GM19240 (cell line): Measurements from ENCODE around the gene CTRL.
A peak's percentile ranks its signal among the peaks of the same experiment; 100 is the strongest.
"Not testable (repeated sequence)": the region's sequence is repeated elsewhere in the genome, so short reads cannot be mapped to it uniquely, and the experiment has no call there.

Source experiments
- DNase-seq: peaks from one replicate; pipeline ENCODE4 v3.0.0; 2011; ENCODE audit warnings: low spot score; ENCODE audit not compliant: insufficient read length

Gene CTRL

DNA sequence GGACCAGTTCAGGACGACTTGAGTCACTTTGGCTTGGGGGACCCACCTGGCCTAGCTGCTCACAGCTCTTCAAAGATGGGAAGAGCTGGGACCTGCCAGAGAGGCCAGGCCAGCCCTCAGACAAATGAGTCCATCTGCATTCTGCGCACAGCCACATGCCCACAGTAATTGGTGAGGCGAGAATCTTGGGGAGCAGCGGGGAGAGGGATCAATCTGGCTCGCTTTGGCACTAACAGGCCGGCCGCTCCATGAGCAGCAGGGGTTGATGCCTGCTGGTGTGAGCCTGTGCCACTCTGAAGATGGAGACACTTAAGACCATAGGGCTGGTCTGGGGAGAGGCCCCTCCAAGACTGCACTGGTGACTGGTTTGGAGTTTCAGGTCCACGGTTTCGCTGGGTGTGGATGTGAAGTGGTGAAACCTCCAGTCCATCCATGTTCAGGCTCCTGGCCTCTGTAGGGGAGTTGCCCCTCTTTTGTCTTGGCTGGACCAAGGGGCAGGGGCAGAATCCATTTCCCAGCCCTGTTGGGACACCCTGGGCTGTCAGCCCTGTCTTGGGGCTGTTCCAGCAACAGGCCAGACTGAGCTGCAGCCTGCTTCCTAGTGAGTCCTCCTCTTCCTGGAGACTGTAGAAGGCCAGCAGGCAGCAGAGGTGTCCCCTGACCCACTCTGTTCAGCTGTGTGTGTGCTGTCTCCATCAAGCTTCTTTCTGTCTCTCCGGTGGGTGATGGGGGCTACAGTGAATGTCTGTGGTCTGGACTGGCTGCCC, 7.3 kb downstream of the CTRL start:
- no peak for DNase-seq

DNA sequence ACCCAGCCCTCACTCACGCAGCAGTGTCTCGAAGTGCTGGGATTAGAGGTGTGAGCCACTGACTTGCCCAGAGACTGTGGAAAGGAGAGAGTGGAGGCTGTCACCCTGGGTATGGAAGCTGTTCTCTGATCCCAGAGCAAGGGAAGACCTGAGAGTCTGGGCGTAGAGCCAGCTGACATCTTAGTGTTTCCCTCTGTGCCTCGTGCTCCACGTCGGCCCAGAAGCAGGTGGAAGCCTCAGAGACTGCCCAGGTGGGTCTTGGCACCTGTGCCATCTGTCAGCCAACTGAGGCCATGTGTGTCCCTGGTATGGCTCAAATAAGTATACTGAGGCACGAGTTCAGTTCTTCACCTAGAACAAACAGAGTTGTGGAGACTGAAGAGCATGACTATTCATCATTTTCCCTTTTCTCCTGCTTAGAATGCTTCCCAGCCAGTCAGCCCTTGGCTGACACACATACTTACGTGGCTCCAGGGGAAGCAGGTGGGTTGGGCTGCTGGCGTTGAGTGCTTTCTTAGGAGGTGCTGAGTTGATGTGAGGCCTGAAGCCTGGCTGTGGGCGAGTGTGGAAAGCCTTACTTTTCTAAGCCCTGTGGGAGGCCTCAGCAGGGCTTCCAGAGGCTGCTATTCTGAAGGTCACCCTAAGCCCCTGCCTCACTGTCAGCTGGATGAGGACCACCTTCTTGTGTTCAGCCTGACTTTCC, 8.1 kb downstream of the CTRL start:
- no peak for DNase-seq

DNA sequence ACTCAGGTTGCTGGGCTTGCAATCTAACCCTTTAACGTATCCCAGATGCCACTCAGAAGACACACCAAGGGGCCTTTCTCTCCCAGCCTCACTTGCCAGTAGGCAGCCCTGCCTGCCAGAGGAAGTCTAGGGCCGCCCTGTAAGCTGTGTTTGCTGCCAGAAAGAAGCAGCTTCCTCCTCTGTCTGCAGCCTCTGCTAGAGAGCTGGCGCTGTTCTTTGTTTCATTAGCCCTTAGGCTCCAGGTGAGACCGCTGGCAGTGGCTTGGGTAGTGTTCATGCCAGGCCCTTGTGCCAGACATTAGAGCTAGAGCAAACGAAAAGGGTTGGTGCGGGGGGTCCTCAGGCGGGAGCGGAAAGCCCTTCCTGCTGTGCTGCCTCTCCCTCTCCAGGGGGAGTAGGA, 8.9 kb downstream of the CTRL start:
- no peak for DNase-seq

DNA sequence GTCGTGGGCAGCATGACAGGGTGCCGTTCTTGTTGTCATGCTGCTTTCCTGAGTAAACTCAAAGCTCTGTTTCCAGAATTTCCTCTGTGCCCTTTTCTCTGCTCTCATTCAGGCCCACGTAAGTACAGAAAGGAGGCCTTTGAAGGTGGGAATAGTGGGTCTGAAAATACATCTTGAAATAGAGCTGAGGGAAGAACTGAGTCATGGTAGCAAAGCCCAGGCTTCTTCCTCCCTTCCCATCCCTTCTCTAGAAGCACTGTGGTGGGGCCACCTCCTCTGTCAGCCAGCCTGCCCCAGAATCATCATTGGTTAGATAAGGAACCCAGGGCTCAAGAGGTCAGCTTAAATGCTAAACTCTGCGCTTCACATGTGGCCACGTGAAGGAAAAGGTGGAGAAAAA, 9.4 kb downstream of the CTRL start:
- DNase-seq: no peak

DNA sequence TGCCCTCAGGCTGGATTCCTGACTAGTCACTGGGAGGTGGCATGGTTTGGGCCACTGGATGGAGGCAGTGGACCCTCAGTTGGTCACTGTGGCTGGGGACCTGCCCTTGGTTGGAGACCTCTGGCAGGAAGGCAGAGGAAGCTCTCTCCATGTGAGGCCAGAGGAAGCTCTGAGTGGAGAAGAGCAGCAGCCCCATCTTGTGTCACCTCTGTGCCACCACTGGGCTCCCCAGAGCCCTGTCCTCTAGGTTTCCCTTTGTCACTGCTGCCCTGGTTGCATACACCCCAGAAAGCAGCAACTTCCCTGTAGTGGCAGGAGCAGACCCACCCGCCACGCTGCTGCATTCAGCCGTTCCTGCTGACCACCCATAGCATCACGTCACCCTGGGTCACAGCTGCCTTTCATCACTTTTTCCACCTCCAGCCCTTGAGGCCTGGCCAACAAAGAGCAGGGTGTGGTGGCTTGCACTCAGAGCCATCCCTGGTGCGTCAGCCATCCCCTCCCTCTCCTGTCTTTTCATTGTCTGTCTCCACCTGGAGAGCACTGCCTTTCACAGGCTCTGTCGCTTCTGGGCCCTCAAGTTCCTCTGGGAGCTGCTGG, 11.9 kb downstream of the CTRL start:
- no peak for DNase-seq

DNA sequence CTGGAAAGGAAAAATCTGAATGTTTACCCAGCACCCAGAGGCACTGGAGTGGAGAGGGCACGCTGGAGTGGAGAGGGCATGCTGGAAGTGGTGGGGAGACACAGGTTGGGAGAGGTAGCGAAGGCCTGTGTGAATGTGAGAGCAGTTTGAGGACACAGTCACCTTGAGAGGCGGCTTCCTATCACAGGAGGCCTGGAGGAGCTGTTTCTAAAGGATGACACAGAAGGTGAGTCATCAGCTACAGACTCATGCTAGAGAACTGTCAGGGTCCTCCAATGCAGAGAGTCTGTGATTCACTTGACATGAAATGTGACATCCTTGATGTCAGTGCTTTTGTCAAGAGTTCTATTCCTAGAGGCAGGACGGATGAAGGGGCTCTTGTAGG, 13.8 kb downstream of the CTRL start:
- no peak for DNase-seq

DNA sequence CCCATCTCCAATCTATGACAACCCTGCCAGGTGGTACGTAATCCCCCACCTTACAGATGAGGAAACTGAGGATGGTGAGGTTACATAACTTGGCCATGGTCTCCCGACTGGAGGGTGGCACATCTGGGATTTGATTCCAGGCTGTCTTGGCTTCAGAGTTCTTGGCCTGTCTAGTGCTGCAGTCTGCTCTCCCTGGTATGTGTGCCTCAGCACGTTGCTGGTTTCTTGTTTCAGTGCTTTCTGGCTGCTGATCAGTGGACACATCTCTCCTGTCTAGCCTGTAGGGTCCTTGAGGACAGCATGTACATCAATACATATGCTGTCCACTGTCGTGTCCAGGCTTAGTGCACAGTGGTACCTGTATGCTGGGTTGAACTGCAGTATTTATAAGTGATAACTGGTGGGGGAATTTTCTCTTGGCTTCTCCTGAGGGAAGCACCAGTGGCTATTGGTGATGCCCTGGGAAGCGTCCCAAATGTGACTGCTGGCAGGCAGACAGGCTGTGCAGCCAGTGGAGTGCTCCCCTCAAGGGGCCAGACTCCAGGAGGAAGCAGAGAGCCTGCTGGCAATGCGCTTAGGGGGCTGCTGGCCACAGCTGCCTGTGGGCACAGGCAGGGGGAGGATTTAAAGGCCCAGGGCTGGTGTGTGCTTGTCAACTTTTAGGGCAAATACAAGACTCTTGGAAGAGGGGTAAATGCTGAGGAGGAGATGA, 14.4 kb downstream of the CTRL start:
- no peak for DNase-seq

DNA sequence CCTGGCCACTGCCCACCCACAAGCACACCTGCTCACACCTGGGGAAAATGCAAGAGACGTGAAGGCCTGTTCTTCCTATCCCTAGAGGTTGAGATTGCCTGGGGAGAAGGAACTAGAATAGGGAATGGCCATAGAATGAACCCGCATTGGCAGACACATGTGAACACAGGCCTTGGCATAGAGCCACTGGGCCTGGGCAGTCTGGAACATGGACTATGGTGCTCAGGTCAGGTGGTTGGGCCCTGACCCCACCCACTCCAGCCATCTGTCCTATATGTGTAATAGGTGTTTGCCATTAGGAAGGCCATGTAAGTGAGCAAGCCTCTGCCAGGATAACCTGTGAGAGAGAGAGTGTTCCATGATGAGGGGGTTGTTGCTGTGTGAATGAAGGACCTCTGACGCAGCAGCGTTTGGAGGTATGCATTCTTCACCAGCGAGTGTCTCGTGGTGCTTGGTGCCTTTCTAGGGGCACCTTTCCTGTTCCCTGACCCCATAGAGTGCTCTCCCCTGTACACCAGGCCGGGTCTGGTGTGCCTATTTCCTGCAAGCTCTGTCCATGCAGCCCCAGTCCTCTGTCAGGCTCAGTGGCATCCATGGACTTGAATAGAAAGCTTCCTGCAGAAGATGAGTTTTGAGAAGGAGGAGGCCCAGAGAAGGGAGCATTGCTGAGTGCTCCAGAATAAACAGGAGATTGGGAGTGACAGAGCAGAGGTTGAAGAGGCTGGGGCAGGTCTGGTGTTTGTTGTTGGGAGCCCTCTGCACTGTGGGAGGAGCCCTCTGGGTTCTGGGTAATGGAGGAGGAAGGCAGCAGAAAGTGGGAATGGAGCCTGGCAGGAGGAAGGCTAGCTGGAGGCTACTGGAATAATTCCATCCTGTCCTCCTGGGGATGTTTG, 15.6 kb downstream of the CTRL start:
- no peak for DNase-seq

DNA sequence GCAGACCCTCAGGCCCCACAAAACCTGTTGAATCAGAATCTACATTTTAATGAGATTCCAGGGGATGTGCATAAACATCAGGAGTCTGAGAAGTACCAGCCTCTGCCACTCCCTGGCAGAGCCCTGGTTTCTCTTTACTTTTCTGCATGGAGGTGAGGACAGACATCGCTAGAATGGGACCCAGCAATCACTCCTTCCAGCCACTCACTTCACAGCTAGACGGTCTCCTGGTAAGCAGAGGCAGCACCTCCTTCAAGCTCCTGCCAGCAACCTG, 16.2 kb downstream of the CTRL start:
- not testable (repeated sequence) for DNase-seq

DNA sequence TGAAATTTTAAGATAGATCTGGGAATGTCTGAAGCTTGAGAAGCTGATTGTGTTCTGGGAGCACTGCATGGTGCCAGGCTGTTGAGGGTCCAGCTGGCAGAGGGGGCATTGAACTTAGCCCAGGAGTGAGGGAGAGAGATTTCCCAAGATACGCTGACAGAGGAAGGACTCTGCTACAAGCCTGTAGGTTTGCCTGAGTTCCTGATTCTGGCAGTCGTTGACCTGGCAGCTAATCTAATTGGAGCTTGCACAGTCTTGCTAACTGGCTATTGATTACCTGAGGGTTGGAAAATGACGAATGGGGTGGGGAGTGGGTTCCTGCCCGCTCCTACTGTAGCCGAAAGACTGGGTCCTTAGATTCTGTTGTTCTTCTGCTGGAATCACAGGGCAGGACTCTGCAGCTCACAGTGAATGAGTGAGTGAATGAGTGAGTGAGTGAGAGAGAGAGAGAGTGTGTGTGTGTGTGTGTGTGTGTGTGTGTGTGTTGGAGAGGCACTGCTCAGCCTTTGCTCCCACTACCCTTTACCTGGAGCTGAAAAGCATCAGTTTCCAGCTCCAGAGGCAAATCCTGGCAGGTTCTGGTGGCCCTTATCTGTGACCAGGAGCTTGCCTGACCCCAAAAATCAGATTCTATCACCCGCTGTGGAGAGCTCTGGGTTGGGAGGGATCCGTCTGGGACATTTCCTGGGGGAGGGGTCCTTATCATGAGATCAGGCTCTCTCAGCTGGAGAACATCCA, 16.7 kb downstream of the CTRL start:
- DNase-seq: no peak

DNA sequence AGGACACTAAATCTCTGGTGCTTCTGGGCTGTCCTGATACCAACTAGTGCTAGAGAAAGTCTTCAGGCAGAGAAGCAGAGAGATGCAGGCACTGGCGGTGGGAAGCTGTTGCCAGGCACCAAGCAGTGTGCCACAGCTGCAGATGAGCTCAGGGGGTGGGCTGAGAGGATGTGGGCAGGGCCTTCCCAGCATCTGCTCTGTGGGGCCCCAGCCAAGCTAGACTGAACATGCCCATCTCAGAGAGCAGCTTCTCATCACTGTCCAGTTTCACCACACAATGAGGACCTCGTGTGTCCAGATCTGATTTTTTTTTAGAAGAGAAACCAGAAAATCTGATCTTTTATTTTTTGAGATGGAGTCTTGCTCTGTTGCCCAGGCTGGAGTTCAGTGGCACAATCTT, 21.5 kb downstream of the CTRL start:
- DNase-seq: no peak

DNA sequence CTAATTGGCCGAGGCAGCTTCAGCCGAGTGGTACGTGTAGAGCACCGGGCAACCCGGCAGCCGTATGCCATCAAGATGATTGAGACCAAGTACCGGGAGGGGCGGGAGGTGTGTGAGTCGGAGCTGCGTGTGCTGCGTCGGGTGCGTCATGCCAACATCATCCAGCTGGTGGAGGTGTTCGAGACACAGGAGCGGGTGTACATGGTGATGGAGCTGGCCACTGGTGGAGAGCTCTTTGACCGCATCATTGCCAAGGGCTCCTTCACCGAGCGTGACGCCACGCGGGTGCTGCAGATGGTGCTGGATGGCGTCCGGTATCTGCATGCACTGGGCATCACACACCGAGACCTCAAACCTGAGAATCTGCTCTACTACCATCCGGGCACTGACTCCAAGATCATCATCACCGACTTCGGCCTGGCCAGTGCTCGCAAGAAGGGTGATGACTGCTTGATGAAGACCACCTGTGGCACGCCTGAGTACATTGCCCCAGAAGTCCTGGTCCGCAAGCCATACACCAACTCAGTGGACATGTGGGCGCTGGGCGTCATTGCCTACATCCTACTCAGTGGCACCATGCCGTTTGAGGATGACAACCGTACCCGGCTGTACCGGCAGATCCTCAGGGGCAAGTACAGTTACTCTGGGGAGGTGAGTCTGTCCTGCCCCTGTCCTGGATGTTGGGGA, 22.5 kb downstream of the CTRL start:
- no peak for DNase-seq

DNA sequence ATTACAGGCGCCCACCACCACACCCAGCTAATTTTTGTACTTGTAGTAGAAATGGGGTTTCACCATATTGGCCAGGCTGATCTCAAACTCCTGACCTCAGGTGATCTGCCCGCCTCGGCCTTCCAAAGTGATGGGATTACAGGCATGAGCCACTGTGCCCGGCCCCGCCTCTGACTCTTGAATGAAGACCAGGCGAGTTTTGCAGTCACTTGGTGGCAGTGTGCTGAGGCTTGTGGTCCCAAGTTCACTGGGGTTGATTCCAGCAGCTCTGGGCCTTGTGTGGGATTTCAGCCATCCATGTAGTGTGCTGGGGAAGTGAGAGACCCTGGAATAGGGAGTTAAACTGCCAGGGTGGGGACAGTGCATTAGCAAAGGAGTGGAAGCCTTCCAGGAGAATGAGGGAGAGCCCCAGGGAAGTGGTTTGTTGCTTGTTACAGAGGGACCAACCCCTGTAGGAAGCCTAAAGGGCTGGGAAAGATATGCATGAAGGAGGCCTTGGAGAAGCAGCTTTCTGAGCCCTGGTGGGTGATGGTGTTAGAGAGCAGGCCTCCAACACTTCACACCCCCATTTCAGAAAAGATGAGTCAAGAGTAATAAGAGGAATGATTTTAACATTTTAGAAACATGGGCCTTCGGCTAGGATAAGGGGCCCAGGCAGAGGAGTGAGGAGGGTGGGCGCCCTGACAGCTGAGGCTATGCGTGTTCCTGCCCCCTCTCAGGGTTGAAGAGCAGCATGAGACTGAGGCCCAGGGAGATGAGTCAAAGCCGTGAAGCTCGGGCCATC, 24.1 kb downstream of the CTRL start:
- DNase-seq: no peak

DNA sequence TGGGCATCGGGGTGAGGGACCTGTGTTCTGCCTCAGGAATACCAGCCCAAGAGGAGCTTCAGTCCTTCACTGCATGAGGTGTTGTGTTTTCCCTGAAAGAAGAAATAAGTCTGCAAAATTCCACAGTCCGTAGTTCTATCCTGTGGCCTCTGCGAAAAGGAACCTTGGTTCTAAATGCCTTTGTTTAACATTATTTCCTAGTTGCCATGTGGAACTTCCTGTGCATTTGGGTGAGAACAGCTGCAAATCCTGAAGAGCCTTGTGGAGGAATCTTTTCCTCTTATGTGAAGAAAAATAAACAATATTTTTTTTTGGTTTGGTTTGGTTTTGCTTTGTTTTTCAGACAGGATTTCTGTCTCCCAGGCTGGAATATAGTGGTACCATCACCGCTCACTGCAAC, 28.8 kb downstream of the CTRL start:
- DNase-seq: no peak

DNA sequence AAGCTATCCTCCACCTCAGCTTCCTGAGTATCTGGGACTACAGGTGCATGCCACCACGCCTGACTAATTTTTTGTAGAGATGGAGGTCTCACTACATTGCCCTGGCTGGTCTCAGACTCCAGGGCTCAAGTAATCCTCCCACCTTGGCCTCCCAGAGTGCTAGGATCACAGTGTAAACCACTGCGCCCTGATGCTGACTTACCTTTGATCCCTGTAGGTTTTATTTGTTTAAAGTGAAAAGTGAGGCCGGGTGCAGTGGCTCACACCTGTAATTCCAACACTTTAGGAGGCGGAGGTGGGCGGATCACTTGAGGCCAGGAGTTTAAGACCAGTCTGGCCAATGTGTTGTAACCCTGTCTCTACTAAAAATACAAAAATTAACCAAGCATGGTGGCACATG, 29.9 kb downstream of the CTRL start:
- no peak for DNase-seq

DNA sequence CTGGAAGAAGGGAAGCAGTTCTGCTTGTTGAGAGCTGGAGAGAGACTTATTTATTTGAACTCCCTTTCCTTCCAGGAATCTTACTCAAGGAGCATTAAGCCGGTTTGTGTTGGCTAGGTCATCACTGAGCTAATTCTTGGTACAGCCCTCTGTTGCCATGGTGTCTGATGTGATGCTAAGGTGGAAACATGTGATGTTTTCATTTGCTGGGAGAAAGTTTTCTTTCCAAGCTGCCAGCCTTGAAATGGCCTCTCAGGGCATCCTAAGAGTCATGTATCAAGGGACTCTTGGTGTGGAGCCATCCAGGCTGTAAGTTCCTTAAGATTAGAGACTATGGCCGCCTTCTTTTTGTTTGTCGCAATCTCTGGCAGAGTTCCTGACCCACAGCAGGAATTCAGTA, 34.4 kb downstream of the CTRL start:
- DNase-seq: no peak

DNA sequence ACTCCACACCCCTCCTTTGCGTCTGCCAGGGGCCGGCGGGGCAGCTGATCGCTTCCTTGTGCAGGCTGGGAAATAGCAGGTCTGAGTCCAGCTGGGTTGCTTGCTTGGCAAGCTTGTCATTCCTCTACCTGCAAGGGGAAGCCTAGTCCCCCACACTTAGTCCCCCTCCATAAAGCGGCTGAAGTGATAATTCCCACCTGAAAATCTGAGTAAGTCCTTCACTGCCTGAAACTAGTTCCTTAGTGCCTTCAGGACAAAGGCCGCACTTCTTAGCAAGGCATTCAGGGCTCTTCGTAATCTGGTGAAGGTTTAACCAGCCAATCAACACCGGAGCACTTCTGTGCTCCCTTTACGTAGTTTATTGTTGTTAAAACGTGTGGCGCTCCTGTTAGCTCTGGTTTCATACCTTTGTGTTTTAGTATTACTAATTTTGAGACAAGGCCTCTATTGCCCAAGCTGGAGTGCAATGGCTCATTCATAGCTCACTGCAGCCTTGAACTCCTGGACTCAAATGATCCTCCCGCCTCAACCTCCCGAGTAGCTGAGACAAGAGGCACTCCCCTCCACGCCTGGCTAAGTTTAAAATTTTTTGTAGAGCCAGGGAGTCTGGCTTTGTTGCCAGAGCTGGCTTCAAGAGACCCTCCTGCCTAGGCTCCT, 37.8 kb downstream of the CTRL start:
- DNase-seq: no peak

DNA sequence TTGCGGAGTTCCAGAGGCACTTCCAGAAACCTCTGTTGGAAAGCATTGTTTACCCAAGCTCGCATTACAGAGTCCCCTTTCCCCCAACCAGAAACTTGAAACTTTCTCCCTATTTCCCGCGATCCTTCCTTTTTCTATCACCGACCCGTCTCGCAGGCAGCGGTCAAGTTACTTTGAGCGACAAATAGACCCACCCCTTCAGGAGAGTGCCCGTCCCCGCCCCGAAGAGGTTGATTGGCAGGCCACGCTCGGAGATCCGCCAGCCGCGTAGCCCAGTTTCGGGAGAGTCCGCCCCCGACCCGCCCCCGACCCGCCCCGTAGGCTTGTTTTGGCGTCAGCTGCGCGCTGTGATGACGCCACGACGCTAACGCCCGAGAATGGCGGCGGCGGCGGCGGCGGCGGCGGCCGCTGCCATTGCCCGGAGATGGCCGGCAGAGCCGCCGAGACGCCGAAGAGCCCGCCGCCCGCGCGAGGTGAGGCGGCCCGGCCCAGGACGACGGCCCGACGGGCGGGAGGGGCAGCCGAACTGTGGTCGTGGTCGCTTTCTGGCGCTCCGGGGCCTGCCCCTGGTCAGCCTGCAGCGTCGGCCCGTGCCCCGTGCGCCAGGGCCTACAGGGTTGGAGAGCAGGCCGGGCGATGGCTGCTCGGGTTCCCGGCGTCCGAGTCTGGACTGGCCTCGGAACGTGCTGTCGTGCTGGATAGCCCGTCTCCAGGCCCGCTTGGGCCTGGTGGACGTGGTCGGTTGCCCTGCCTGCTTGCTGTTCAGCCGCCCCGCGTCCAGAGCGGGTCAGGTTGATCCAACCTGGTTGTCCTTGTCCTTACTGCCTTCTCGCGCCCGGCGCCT, 38.5 kb downstream of the CTRL start, which contains the start of gene PSKH1:
Gene PSKH1 (plus strand): TSS at position 356 of the 844 bp plus-strand sequence. CDS start 15,496 bp downstream, outside the sequence.
- DNase-seq: peak; percentile 99
